HCEC 1CT (cell line): ENCODE measurements around the gene RHEBL1.
A peak's percentile ranks its signal among the peaks of the same experiment; 100 is the strongest.

Experiments
- DNase-seq: peaks from one replicate; pipeline ENCODE4 v3.0.0-alpha.2; 2017

RHEBL1 gene

DNA sequence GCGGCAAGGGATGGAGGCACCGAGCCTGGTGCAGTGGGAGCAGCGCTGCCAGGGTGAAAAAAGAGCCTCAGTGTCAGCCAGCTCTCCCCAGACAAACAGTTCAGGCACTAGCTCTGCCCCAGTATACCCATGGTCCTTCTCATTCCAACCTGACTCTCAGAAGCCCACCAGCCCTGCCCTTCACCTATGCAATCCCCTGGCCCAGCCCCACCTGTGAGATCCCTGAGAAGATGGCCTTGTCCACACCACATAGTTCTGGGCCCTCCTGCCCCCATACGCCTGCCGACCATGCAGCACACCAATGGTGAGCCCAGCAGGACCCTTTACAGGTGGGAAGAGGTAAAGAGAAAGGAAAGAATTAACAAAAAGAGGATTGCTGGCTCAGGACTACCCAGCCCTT is 15.7 kb downstream of the RHEBL1 start:
- no peak for DNase-seq

- no peak for DNase-seq
Measured at GRCh38 chr12:49052451-49053208, 17.1 kb downstream of the RHEBL1 start.

GRCh38 chr12:49051777-49052438 is 17.9 kb downstream of the RHEBL1 start:
- no peak for DNase-seq

GRCh38 chr12:49051373-49051764 is 18.4 kb downstream of the RHEBL1 start:
- no peak for DNase-seq

- DNase-seq = no peak
Measured at GRCh38 chr12:49050507-49051372, 19.0 kb downstream of the RHEBL1 start.

GRCh38 chr12:49049566-49050224 is 20.1 kb downstream of the RHEBL1 start:
- DNase-seq = peak; percentile 57

DNA sequence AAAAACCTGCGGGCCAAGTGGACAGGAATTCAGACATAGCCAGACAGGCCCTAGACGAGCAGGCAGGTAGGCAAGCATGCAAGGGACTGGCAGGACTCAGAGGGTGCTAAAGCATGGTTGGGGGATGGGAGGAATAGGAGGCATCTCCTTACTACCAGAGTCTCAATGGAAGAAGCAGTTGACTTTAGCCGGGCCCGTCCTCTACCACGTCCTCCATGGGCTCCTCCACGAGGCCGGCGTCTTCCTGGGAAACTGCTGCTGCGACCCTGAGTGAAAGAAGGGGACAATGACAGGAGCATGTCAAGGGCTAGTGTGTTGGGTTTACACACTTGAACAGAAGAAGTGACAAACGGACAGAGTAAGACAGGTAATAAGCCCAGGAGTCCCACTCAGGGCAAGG is 20.8 kb downstream of the RHEBL1 start:
- no peak for DNase-seq

DNA sequence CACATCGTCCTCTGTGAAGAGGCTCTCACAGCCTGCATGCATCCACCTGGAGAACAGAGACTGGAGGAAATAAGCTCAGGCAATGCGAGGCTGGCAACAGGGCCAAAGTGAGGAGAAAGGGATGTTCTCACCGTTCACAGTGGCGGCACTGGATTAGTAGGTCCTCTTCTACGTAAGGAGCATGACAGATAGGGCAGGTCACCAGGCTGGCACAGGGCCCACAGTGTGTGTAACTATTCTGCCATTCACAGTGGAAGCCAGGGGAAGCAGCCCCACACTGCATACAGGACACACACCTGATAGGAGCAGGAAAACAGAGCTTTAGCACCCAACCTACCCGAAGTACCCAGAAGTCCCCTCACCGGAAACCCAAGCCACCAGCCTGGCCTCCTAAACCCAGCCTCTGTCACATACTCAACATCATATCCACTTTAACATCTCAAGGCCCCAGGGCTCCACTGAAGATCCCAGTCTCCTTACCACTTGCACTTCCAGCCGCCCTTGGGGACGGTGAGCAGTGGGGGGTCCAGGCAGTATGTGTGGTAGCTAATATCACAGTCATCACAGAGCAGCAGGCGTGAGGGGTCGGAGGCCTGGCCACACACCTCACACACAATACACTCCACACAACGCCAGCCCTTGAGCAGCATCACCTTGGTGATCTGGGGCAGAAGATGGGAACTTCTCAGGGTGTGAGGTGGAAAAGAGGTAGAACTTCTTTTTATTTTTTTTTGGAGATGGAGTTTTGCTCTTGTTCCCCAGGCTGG is 23.5 kb downstream of the RHEBL1 start:
- no peak for DNase-seq

GRCh38 chr12:49044660-49045059 is 25.1 kb downstream of the RHEBL1 start:
- DNase-seq = no peak

GRCh38 chr12:49043856-49044258 is 25.9 kb downstream of the RHEBL1 start:
- DNase-seq = peak; percentile 27

GRCh38 chr12:49043241-49043640 is 26.5 kb downstream of the RHEBL1 start:
- no peak for DNase-seq

- DNase-seq = no peak
Measured at GRCh38 chr12:49041881-49042484, 27.8 kb downstream of the RHEBL1 start.

- no peak for DNase-seq
Measured at GRCh38 chr12:49041036-49041880, 28.5 kb downstream of the RHEBL1 start.

GRCh38 chr12:49040364-49040855 is 29.4 kb downstream of the RHEBL1 start:
- no peak for DNase-seq

- DNase-seq = no peak
Measured at GRCh38 chr12:49039421-49040363, 30.1 kb downstream of the RHEBL1 start.

DNA sequence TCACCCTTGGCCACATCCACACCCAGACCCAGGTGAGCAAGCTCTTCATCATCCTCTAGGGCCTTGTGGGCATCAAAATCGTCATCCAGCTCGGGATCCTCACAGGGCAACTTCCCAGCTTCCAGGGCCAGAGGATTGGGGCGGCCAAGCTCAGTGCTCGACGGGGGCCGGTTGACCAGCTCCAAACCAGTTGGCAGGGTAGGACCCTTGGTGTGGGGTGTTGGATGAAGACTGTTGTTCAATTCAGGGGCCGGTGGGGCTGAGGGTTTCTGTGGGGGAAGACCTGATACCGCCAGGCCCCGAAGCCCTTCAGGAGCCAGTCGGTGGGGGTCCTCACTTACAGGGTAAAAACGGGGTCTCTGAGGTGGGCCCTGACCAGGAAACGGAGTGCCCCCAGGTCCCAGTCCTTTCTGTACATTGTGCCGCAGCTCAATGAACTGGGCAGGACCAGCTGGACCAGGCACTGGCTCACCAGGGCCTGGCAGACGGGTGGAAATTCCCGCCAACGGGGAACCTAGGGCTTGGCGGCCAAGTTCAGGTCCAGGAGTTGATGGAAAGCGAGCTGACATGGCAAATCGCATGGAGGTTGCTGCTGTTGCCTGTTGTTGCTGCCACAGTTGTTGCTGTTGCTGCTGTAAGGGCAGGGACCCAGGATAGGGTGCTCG is 31.4 kb downstream of the RHEBL1 start:
- DNase-seq = no peak

DNA sequence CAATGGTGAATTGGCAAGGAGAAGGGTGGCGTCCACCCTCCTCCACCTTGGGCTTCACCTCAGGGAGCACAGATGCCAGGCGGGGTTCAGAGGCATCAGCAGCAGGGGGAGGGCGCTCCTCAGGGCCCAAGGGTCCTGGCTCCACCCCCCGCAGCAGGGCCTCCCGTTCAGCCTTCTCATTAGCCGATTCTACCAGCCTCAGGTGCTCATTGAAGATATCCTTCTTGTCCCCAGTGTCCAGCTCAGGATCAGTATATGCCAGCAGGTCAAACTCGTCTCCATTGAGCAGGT is 31.9 kb downstream of the RHEBL1 start:
- no peak for DNase-seq

GRCh38 chr12:49037111-49037946 is 32.5 kb downstream of the RHEBL1 start:
- DNase-seq = no peak
